Effector memory CD4-positive, alpha-beta T cell (primary cell): ENCODE measurements around the gene ISL1.

Source experiments
- DNase-seq, 3 donors: peaks; one replicate each; pipeline ENCODE4 v3.0.0-alpha.2; 2020
- H3K27ac ChIP-seq: 2 replicates; pipeline ENCODE4 v1.7.0; 2013; ENCODE audit warnings: mild to moderate bottlenecking, low read length, moderate library complexity; ENCODE audit not compliant: insufficient read depth, poor library complexity, severe bottlenecking
- H3K27me3 ChIP-seq: replicated peaks from 2 replicates; pipeline ENCODE4 v1.7.0; 2013; ENCODE audit warnings: mild to moderate bottlenecking, low read length; ENCODE audit not compliant: insufficient read depth, control insufficient read depth, poor library complexity, severe bottlenecking
- H3K36me3 ChIP-seq: 2 replicates; pipeline ENCODE4 v1.7.0; 2013; ENCODE audit warnings: mild to moderate bottlenecking, low read length, moderate library complexity; ENCODE audit not compliant: control insufficient read depth, insufficient read depth
- H3K4me1 ChIP-seq: 2 replicates; pipeline ENCODE4 v1.7.0; 2013; ENCODE audit warnings: low read length, mild to moderate bottlenecking; ENCODE audit not compliant: control insufficient read depth, insufficient read depth, poor library complexity, severe bottlenecking
- H3K4me3 ChIP-seq: 2 replicates; pipeline ENCODE4 v1.7.0; 2013; ENCODE audit warnings: low read length, low read depth, mild to moderate bottlenecking; ENCODE audit not compliant: insufficient read depth, poor library complexity, severe bottlenecking
- H3K9me3 ChIP-seq: 2 replicates; pipeline ENCODE4 v1.7.0; 2013; ENCODE audit warnings: mild to moderate bottlenecking, low read length, moderate library complexity; ENCODE audit not compliant: control insufficient read depth

The ISL1 gene

DNA sequence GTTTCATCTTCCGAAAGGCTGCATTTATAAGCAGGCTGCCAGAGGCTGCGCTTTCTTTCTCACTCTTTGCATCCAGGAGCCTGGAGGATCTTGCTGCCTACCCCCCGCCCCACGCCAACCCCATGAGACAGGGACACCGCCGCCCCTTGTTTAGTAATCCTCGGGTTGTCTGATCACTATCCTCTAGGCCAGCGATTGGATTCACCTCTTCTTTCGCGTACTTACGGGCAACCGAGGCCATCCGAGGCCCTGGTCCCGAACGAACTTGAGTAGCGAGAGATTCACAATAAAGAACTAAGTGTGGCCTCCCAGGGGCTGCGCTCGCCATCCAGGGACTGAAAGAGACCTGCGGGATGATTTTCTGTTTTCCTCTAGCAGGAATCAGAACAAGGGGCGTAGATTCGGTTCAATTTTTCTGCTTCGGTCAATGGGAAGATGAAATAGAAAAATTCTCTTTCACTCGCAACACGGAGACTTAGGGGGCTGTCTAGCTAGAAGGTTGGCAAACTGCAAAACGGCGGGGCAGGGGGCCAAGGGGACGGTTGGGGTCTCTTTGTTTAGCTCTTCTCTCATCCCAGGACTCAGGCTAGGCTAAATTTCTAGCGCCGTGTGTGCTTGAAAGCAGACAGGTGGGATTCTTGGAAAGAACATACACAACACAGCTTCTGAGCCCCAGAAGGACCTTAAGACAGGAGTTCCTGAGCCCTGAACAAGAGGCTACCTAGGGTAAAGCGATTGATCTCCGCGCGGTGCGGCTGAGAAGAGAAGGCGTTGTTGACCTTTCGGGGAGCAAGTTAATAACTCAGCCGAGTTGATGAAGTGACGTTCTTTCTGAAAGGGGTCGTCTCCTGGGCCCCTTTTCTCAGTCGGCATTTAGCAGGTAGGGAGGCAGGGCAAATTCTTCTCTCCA, 5.8 kb upstream of the ISL1 start:
- no peaks in the 10 kb centered on the region for H3K36me3 ChIP-seq
- no peaks in the 10 kb centered on the region for H3K9me3 ChIP-seq
- no peak for DNase-seq
- H3K27ac ChIP-seq, result no peak overlapping the region
- peaks cover 18% of the 10 kb centered on the region for H3K27me3 ChIP-seq
- H3K4me3 ChIP-seq, result no peak overlapping the region
- H3K4me1 ChIP-seq, result no peaks in the 10 kb centered on the region

DNA sequence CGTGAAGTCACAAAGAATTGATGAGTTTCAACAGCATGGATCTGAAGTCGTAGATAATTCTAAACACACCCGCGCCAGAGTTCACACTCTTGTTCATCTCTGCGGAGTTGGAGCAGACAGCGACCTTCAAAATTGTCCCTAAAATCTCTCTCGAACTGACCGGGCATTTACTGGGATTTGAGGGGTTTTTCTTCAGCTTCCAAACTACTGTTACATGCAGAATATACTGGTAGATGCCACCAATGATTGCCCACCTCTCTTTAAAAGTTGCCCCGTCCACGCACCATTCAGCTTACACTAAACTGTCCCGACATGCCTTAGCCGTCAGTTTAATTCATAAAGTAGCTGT, 5.2 kb upstream of the ISL1 start:
- no peak for DNase-seq
- Histone ChIP-seq H3K4me3 (no peak overlapping the region), H3K4me1 (no peaks in the 10 kb centered on the region), H3K36me3 (no peaks in the 10 kb centered on the region), H3K9me3 (no peaks in the 10 kb centered on the region), H3K27ac (no peak overlapping the region), H3K27me3 (peaks cover 18% of the 10 kb centered on the region)

- no peak for DNase-seq
- Histone ChIP-seq H3K9me3 (no peaks in the 10 kb centered on the region), H3K4me3 (no peak overlapping the region), H3K4me1 (no peaks in the 10 kb centered on the region), H3K27me3 (peaks cover 18% of the 10 kb centered on the region), H3K27ac (no peak overlapping the region), H3K36me3 (no peaks in the 10 kb centered on the region)
These were observed 4.6 kb upstream of the ISL1 start for GRCh38 chr5:51378448-51379330.

- DNase-seq, result no peak
- H3K27me3 ChIP-seq, result peaks cover 18% of the 10 kb centered on the region
- H3K27ac ChIP-seq, result no peak overlapping the region
- no peaks in the 10 kb centered on the region for H3K4me1 ChIP-seq
- H3K4me3 ChIP-seq, result no peak overlapping the region
- no peaks in the 10 kb centered on the region for H3K9me3 ChIP-seq
- no peaks in the 10 kb centered on the region for H3K36me3 ChIP-seq
These were observed 3.9 kb upstream of the ISL1 start for GRCh38 chr5:51379331-51379700.

DNA sequence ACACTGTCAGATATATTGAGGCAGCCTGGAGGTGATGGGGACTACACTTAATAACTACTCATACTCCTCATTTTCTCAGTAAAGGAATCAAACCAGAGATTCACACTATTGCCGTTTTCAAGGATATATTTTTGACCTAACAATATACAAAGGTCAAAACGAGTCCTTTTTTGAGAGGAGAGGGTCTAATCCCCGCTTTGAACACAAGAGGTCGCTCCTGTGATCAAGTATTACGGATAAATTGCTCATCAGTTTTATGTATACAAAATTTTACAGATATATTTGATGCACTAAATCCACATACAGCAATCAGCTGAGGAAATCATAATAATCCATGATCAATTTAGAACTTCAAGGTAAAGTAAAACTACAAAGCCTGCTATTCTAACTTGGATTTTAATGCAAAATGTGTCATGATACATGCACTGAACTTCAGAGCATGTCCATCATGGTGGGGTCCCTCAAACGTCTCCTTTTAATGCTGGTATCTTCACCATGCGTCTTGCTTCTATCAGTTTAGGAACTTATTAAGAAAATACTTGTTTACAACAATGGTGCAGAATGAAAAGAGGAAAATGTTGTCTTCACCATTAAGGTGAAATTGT, 2.5 kb upstream of the ISL1 start:
- Histone ChIP-seq H3K27ac (no peak overlapping the region), H3K36me3 (no peaks in the 10 kb centered on the region), H3K27me3 (peaks cover 23% of the 10 kb centered on the region), H3K9me3 (no peaks in the 10 kb centered on the region), H3K4me1 (no peaks in the 10 kb centered on the region), H3K4me3 (no peak overlapping the region)
- DNase-seq, result no peak

GRCh38 chr5:51381761-51382474, 1.3 kb upstream of the ISL1 start:
- peaks cover 23% of the 10 kb centered on the region for H3K27me3 ChIP-seq
- H3K9me3 ChIP-seq, result no peaks in the 10 kb centered on the region
- no peak overlapping the region for H3K27ac ChIP-seq
- H3K36me3 ChIP-seq, result no peaks in the 10 kb centered on the region
- no peak for DNase-seq
- no peak overlapping the region for H3K4me3 ChIP-seq
- H3K4me1 ChIP-seq, result no peaks in the 10 kb centered on the region

GRCh38 chr5:51382521-51383130, 622 bp upstream of the ISL1 start:
- H3K27ac ChIP-seq, result no peak overlapping the region
- DNase-seq, result no peak
- H3K4me3 ChIP-seq, result no peak overlapping the region
- peaks cover 18% of the 10 kb centered on the region for H3K27me3 ChIP-seq
- no peaks in the 10 kb centered on the region for H3K9me3 ChIP-seq
- H3K4me1 ChIP-seq, result no peaks in the 10 kb centered on the region
- no peaks in the 10 kb centered on the region for H3K36me3 ChIP-seq

- Histone ChIP-seq H3K9me3 (no peaks in the 10 kb centered on the region), H3K27me3 (peaks cover 5% of the 10 kb centered on the region), H3K4me1 (no peaks in the 10 kb centered on the region)
These were observed 1.1 kb downstream of the ISL1 start for GRCh38 chr5:51384281-51384840.

DNA sequence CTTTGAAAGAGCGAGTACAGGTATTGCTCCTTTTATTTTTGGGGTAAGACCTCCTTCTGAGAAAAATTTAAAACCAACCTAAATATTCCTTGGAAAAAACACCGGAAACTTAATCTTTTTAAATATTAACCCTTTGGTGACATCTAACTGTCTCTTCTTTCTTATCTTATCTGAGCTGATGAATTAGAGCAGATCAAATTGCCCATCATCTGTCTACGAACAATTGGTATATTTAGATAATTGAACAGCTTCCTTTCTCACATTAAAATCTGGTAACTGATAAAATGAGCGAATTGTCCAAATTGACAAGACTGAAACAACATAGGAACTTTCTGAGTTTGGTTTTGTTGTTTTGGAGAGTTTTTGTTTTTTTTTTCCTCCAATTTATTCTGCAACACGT, 2.0 kb downstream of the ISL1 start:
- Histone ChIP-seq H3K4me1 (no peaks in the 10 kb centered on the region), H3K36me3 (no peaks in the 10 kb centered on the region), H3K9me3 (no peaks in the 10 kb centered on the region), H3K27ac (no peak overlapping the region), H3K27me3 (peaks cover 10% of the 10 kb centered on the region), H3K4me3 (no peak overlapping the region)
- DNase-seq, result no peak

More at GRCh38 chr5:51384281-51384840, 1.1 kb downstream of the ISL1 start:
- H3K27ac ChIP-seq, result no peak overlapping the region
- no peak overlapping the region for H3K4me3 ChIP-seq
- DNase-seq, result no peak
- H3K36me3 ChIP-seq, result no peaks in the 10 kb centered on the region
